Activated naive CD8-positive, alpha-beta T cell treated with anti-CD3 and anti-CD28 coated beads, Interleukin-2, amount 50 U/mL, for 24 hours (primary cell): ENCODE measurements around the gene WDR59.
"Not testable (repeated sequence)": the region's sequence is repeated elsewhere in the genome, so short reads cannot be mapped to it uniquely, and the experiment has no call there.

Source experiments
- ATAC-seq: fragments of 150-1000 bp; cut with Tn5 transposase; one replicate; pipeline ENCODE4 v1.10.0; 2021
- DNase-seq: peaks from one replicate; pipeline ENCODE4 v3.0.0; 2021
- H3K27ac Mint-ChIP-seq: one replicate; pipeline ENCODE4 v1.8.0; 2021; ENCODE audit warnings: mild to moderate bottlenecking, mixed read lengths
- H3K27me3 Mint-ChIP-seq: one replicate; pipeline ENCODE4 v1.8.0; 2021; ENCODE audit warnings: mixed read lengths
- H3K36me3 Mint-ChIP-seq: one replicate; pipeline ENCODE4 v1.8.0; 2021; ENCODE audit warnings: low read depth, mixed read lengths
- H3K4me1 Mint-ChIP-seq: one replicate; pipeline ENCODE4 v1.8.0; 2021; ENCODE audit warnings: mixed read lengths
- H3K4me3 Mint-ChIP-seq: one replicate; pipeline ENCODE4 v1.8.0; 2021; ENCODE audit warnings: mild to moderate bottlenecking, moderate library complexity, mixed read lengths
- H3K9me3 Mint-ChIP-seq: one replicate; pipeline ENCODE4 v1.8.0; 2021; ENCODE audit warnings: mixed read lengths

WDR59 gene

DNA sequence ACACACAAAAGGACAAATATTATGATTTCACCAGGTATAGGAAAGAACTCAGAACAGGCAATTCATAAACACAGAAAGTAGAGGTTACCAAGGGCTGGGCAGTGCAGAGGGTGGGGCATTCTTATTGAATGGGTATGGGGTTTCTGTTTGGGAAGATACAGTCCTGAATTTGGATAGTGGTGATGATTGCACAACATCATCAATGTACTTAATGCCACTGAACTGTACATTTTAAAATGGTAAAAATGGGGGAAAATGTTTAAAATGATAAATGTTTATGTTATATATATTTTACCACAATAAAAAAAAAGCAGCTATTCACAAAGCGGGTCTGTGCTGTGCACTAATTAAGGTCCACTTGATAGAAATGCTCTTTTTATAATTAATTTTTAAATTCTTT lies 137.7 kb downstream of the WDR59 start:
- peaks cover 4% of the 10 kb centered on the region for H3K4me1 Mint-ChIP-seq
- DNase-seq (no peak), ATAC-seq (no peak)
- H3K4me3 Mint-ChIP-seq = no peak overlapping the region
- no peaks in the 10 kb centered on the region for H3K9me3 Mint-ChIP-seq
- no peak overlapping the region for H3K27ac Mint-ChIP-seq
- H3K36me3 Mint-ChIP-seq = no peaks in the 10 kb centered on the region
- H3K27me3 Mint-ChIP-seq = no peaks in the 10 kb centered on the region

DNA sequence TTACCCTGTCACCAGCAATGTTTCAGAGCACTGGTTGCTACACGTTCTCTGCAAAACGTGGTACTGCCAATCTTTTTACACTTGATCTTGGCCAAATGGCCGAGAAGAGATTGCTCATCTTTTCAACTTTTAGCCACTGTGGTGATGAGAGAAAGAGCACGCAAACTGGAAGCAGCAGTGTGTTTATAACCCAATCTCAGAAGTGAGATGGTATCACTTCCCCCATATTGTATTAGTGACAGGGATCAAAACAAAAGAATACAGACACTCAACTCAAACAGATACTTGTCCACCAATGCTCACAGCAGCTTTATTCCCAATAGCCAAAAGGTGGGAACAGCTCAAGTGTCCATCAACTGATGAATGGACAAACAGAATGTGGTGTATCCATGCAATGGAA lies 138.2 kb downstream of the WDR59 start:
- H3K4me3 Mint-ChIP-seq = no peak overlapping the region
- H3K36me3 Mint-ChIP-seq = no peaks in the 10 kb centered on the region
- ATAC-seq = no peak
- H3K27me3 Mint-ChIP-seq = peaks cover 2% of the 10 kb centered on the region
- no peaks in the 10 kb centered on the region for H3K9me3 Mint-ChIP-seq
- H3K4me1 Mint-ChIP-seq = peaks cover 4% of the 10 kb centered on the region
- no peak for DNase-seq
- H3K27ac Mint-ChIP-seq = no peak overlapping the region

DNA sequence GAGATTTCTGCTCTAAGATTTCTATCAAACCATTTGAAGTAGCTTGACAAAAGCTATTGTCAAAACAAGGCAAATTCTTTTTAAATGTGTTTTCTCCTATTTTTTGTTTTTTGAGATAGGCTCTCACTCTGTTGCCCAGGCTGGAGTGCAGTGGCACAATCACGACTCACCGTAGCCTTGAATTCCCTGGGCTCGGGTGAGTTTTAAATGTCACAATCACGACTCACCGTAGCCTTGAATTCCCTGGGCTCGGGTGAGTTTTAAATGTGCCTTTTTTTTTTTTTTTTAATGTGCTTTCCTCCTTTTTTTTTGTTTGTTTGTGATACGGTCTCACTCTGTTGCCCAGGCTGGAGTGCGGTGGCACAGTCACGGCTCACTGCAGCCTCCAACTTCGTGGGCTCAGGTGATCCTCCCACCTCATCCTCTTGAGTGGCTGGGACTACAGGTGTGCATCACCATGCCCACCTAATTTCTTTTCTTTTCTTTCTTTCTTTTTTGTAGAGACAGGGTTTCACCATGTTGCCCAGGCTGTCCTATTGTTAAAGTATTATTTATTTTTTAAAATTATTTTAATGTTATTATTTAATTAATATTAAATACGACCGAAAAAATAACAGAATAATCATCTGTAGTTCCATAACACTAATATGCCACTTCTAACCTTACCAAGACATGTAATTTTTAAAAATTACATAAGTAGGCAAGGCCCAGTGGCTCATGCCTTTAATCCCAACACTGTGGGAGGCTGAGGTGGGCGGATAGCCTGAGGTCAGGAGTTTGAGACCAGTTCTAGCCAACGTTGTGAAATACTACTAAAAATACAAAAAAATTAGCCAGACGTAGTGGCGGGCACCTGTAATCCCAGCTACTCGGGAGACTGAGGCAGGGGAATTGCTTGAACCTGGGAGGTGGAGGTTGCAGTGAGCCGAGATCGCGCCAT lies 140.6 kb downstream of the WDR59 start:
- H3K9me3 Mint-ChIP-seq = no peaks in the 10 kb centered on the region
- H3K4me1 Mint-ChIP-seq = peaks cover 4% of the 10 kb centered on the region
- H3K27ac Mint-ChIP-seq = no peak overlapping the region
- ATAC-seq = no peak
- no peak for DNase-seq
- H3K4me3 Mint-ChIP-seq = no peak overlapping the region
- H3K27me3 Mint-ChIP-seq = peaks cover 8% of the 10 kb centered on the region
- H3K36me3 Mint-ChIP-seq = no peaks in the 10 kb centered on the region

DNA sequence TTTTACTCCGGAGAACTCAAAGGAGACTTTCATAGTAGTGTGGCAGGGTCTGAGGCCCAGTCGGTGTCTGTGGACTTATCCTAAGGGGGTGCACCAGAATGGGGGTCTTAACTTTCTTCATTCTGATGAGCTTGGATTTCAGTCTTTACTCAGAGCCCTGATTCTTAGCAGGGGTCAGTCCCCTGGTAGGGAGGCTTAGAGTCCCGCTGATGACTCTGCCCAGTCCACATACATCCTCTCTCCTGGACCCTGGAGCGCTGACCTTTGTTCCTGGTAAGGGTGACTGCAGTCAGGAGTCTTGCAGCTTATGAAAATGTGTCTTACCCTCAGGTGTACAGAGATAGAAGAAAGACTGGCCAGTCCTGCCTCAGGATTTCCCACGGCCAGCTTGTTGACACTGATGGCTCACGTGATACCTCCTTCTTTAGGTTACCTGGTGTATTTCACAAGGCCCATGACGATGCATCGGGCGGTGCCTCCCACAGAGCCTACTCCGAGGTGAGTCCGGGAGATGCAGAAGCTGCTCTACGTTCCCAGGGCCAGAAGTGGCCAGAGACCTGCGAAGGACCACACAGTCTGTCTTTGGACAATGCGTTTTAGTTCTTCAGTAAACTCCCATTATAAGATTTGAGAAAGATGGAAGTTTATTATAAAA lies 141.4 kb downstream of the WDR59 start:
- H3K36me3 Mint-ChIP-seq, H3K4me1 Mint-ChIP-seq, DNase-seq, H3K27me3 Mint-ChIP-seq, H3K27ac Mint-ChIP-seq, H3K4me3 Mint-ChIP-seq, ATAC-seq, H3K9me3 Mint-ChIP-seq: not testable (repeated sequence)

DNA sequence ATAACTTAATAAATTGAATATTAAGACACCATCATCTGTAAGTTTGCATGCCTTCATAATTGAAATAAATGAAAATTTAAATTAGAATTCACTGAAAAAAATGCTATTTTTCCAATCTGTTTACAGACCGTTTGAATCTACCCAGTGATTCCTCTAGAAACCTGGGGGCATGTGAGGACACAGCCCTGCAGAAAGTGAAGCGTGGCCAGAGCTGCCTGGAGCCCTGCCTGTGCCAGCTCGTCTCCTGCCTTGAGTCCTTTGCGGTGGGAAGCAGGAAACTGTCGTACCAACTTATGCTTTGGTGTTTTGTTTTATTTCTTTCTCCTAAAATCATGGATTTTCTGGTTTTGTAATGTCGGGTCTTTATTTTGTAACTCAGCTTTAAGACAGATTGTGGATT lies 142.5 kb downstream of the WDR59 start:
- H3K36me3 Mint-ChIP-seq = no peaks in the 10 kb centered on the region

DNA sequence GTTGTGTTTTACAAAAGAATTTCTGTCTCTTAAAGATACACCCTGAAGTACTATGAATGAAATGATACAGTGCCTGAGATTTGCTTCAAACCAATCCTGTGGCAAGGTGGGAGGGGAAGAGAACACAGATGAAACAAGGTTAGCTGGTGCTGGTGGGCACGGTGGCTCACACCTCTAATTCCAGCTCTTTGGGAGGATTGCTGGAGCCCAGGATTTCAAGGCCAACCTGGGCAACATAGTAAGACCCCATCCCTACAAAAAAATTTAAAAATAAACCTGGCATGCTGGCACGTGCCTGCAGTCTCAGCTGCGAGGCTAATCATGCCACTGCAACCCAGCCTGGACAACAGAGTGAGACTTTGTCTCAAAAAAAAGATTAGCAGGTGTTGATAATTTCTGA lies 143.0 kb downstream of the WDR59 start:
- no peak overlapping the region for H3K4me3 Mint-ChIP-seq
- H3K27ac Mint-ChIP-seq = no peak overlapping the region
- ATAC-seq (no peak), DNase-seq (no peak)
- peaks cover 10% of the 10 kb centered on the region for H3K27me3 Mint-ChIP-seq
- H3K4me1 Mint-ChIP-seq = peaks cover 4% of the 10 kb centered on the region
- H3K9me3 Mint-ChIP-seq = no peaks in the 10 kb centered on the region
- no peaks in the 10 kb centered on the region for H3K36me3 Mint-ChIP-seq

More for the DNA sequence above, 142.5 kb downstream of the WDR59 start:
- ATAC-seq (no peak), DNase-seq (no peak)
- H3K4me3 Mint-ChIP-seq = no peak overlapping the region
- peaks cover 4% of the 10 kb centered on the region for H3K4me1 Mint-ChIP-seq
- no peak overlapping the region for H3K27ac Mint-ChIP-seq
- no peaks in the 10 kb centered on the region for H3K9me3 Mint-ChIP-seq
- peaks cover 10% of the 10 kb centered on the region for H3K27me3 Mint-ChIP-seq

DNA sequence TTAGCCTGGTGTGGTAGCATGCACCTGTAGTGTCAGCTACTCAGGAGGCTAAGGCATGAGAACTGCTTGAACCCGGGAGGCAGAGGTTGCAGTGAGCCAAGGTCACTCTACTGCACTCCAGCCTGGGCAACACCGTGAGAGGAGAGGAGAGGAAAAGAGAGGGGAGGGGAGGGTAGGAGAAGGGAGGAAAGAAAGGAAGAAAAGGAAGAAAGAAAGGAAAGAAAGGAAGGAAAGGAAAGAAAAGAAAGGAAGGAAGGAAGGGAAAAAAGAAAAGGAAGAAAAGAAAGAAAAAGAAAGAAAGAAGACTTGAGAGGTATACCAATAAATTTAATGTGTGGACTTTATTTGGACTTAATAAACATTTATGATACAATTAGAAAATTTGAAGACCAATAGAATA lies 143.5 kb downstream of the WDR59 start:
- no peak for DNase-seq
- H3K9me3 Mint-ChIP-seq = no peaks in the 10 kb centered on the region
- no peak for ATAC-seq
- H3K4me1 Mint-ChIP-seq = peaks cover 4% of the 10 kb centered on the region
- no peaks in the 10 kb centered on the region for H3K36me3 Mint-ChIP-seq
- H3K27me3 Mint-ChIP-seq = peaks cover 10% of the 10 kb centered on the region
- H3K27ac Mint-ChIP-seq = no peak overlapping the region
- no peak overlapping the region for H3K4me3 Mint-ChIP-seq

DNA sequence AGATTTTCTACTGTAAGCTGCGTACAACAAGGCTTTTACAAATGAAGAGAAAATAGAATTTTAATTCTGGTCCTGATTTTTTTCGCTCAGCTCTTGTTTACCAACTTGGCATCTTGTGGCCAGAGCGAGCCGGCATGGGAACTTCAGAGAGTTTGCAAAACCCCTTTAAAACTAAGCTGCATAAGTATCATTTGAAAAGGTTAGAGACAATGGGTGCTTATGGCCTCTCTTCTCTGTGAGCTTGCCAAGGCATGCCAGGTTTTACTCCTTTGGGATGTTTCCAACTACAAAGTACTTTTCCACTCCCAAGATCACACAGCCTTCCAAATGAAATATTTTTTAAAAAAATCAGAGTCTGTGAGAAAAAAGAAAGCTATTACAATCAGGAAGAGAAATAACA lies 147.9 kb downstream of the WDR59 start:
- Mint-ChIP-seq H3K4me1 (no peaks in the 10 kb centered on the region), H3K9me3 (no peaks in the 10 kb centered on the region), H3K27me3 (peaks cover 16% of the 10 kb centered on the region), H3K27ac (no peak overlapping the region), H3K4me3 (no peak overlapping the region), H3K36me3 (no peaks in the 10 kb centered on the region)
- DNase-seq (no peak), ATAC-seq (no peak)

DNA sequence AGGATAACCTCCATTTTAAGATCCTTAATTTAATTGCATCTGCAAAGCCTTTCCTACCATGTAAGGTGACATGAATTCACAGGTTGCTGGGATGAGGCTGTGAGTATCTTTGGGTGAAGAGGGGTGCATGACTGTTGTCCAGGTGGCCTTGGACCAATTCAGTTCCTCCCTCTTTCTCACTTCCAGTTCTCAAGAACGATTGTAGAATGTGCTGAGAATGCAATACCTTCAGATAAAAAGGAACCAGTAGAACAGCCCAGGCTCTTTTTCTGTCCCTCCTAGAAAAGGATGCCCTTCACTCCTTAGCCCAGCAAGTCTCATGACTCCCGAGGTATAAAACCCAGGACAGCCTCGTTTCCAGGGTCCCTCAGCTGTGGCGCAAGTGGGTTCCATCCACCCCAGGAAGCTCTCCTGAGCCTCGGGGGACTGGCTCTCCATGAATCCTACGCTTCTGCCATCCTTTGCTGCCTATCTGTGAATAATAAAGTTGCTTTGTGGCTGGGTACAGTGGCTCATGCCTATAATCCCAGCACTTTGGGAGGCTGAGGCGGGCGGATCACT lies 148.7 kb downstream of the WDR59 start:
- Mint-ChIP-seq H3K27me3 (peaks cover 9% of the 10 kb centered on the region), H3K4me3 (no peak overlapping the region), H3K4me1 (no peaks in the 10 kb centered on the region), H3K27ac (no peak overlapping the region), H3K9me3 (no peaks in the 10 kb centered on the region), H3K36me3 (no peaks in the 10 kb centered on the region)
- no peak for DNase-seq
- ATAC-seq = no peak

DNA sequence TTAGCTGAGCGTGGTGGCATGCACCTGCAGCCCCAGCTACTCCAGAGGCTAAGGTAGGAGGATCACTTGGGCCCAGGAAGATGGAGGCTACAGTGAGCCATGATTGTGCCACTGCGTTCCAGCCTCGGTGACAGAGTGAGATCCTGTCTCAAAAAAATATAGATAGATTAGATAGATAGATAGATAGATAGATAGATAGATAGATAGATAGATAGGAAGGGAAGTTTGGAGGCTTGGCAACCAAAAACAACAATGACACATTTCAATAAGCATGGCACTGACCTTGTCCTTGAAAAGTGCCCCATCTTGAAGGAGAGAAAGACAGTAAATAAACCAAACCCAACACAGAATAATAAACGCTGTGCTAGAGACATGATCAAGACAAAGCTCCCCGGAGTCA lies 152.7 kb downstream of the WDR59 start:
- H3K27ac Mint-ChIP-seq = no peak overlapping the region
- H3K36me3 Mint-ChIP-seq = peaks cover 4% of the 10 kb centered on the region
- H3K4me3 Mint-ChIP-seq = no peak overlapping the region
- no peak for DNase-seq
- ATAC-seq = no peak
- peaks cover 9% of the 10 kb centered on the region for H3K27me3 Mint-ChIP-seq
- no peaks in the 10 kb centered on the region for H3K4me1 Mint-ChIP-seq
- peaks cover 16% of the 10 kb centered on the region for H3K9me3 Mint-ChIP-seq

DNA sequence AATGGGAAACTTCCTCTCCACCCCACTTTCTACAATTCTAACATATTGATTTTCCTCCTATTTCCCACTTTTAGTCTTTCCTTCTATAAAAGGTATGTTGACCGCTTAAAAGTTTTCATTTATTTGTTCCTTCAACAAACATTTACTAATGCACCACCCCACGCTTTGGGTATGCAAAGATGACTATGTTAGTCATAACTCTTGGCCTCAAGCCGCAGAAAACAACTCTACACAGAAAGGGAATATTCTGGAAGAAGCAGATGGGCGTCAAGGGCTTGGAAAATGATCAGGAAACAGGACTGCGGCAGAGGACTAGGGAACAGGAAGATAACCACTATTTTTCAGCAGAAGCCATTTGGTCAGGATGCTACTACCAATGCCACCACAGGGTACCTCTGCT lies 153.5 kb downstream of the WDR59 start:
- Mint-ChIP-seq H3K27ac (no peak overlapping the region), H3K4me3 (no peak overlapping the region), H3K36me3 (peaks cover 4% of the 10 kb centered on the region), H3K9me3 (peaks cover 16% of the 10 kb centered on the region), H3K4me1 (no peaks in the 10 kb centered on the region), H3K27me3 (peaks cover 9% of the 10 kb centered on the region)
- ATAC-seq (no peak), DNase-seq (no peak)

DNA sequence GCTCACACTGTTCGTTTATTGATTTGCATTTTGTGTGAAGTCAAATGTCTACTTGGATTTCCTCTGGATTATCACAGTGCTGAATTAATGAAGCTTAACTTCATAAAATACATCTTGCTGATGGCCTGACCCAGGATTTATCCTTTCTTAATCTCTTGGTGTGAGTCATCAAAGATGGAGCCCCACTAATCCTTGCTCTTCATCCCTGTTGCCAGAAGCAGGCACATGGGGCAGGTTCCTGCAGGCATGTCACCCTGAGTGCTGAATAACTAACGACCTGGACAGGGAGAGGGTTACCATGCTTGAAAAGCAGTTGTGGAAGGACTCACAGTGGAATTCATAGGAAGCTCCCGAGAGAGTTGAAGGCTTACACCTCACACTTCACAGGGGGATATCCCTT lies 154.3 kb downstream of the WDR59 start:
- DNase-seq (no peak), ATAC-seq (no peak)
- Mint-ChIP-seq H3K4me3 (no peak overlapping the region), H3K27ac (no peak overlapping the region), H3K4me1 (no peaks in the 10 kb centered on the region), H3K27me3 (peaks cover 9% of the 10 kb centered on the region), H3K9me3 (peaks cover 16% of the 10 kb centered on the region), H3K36me3 (peaks cover 4% of the 10 kb centered on the region)

DNA sequence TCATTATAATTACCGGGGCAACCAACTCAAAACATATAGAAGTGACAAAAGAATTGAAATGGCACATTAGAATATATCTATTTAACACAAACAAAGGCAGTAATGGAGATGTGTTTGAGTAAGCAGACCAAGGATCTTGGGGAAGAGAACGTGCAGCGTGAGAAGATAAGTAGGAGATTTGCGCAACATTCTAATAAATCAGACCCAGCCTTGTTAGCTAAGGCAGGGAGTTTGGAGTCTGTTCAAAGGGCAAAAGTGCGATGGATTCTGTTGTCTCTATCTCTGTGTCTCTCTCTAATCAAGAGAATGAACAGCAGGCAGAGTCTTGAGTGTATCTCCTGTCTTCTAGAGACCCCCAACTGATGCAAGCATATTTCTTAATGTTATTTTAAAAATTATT lies 155.3 kb downstream of the WDR59 start:
- Mint-ChIP-seq H3K4me1 (no peaks in the 10 kb centered on the region), H3K36me3 (peaks cover 4% of the 10 kb centered on the region), H3K9me3 (peaks cover 16% of the 10 kb centered on the region), H3K27ac (no peak overlapping the region), H3K4me3 (no peak overlapping the region), H3K27me3 (peaks cover 8% of the 10 kb centered on the region)
- DNase-seq = no peak
- ATAC-seq = no peak

DNA sequence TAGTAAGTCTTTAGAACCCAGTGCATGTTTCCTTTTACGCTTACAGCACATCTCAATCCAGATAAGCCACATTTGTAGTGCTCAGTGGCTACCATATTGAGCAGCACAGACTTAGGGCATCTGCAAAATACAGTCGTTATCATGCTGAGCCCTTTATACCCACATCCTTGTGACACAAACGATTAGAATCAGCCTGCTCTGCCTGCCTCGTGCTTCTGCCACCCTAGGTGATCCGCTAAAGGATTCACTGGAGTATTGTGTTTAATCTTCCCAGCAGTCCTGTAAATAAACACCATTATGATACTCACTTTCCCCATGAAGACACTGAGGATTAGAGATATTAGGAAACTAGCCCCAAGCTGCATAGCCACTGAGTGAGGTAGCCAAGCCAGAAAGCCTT lies 159.0 kb downstream of the WDR59 start:
- DNase-seq (no peak), ATAC-seq (no peak)
- H3K27me3 Mint-ChIP-seq = peaks cover 17% of the 10 kb centered on the region
- no peak overlapping the region for H3K4me3 Mint-ChIP-seq
- H3K4me1 Mint-ChIP-seq = no peaks in the 10 kb centered on the region
- peaks cover 4% of the 10 kb centered on the region for H3K36me3 Mint-ChIP-seq
- H3K27ac Mint-ChIP-seq = no peak overlapping the region
- peaks cover 16% of the 10 kb centered on the region for H3K9me3 Mint-ChIP-seq

DNA sequence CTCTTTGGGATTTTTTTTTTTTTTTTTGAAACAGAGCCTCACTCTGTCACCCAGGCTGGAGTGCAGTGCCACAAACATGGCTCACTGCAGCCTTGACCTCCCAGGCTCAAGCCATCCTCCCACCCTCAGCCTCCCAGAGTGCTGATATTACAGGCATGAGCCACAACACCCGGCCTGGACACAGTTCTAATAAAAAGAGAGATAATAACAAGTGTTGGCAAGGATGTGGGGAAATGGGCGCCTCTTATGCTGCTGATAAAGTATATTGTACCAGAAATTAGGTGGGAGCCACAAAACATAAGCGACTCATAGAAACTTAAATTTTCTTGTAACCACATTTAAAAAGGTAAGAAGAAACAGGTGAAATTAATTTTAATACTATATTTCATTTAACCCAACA lies 159.9 kb downstream of the WDR59 start:
- ATAC-seq = no peak

More for the DNA sequence above, 159.9 kb downstream of the WDR59 start:
- Mint-ChIP-seq H3K27ac (no peak overlapping the region), H3K27me3 (peaks cover 17% of the 10 kb centered on the region), H3K36me3 (peaks cover 4% of the 10 kb centered on the region), H3K4me1 (no peaks in the 10 kb centered on the region), H3K9me3 (peaks cover 16% of the 10 kb centered on the region), H3K4me3 (no peak overlapping the region)
- no peak for DNase-seq
